ENCODE measurements around the gene SIRPA. TPM values are rescaled to one million over a fixed set of nuclear protein-coding genes. Genes with fewer than 3 reads are reported as not detected.

Gene SIRPA
- total and polyA plus RNA-seq, 2 of the 8 experiments (the other 6 are each of a cell fraction or from before 2014, with no cell fraction given): 3.9 to 4.3 TPM

- TF ChIP-seq SRF (IDR thresholded peaks at IDR 0.05; ENCODE audit: low read depth, low read length): no peak
- TF ChIP-seq CBX5 (IDR thresholded peaks at IDR 0.05; ENCODE audit: low read depth, low read length): no peak
- TF ChIP-seq GABPA (IDR thresholded peaks at IDR 0.05; ENCODE audit: borderline replicate concordance, insufficient read depth, low read length): no peak
- TF ChIP-seq, protein P1, sequence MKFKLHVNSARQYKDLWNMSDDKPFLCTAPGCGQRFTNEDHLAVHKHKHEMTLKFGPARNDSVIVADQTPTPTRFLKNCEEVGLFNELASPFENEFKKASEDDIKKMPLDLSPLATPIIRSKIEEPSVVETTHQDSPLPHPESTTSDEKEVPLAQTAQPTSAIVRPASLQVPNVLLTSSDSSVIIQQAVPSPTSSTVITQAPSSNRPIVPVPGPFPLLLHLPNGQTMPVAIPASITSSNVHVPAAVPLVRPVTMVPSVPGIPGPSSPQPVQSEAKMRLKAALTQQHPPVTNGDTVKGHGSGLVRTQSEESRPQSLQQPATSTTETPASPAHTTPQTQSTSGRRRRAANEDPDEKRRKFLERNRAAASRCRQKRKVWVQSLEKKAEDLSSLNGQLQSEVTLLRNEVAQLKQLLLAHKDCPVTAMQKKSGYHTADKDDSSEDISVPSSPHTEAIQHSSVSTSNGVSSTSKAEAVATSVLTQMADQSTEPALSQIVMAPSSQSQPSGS (IDR thresholded peaks at IDR 0.05; ENCODE audit: low read length): no peak
Observed at GRCh38 chr20:1902188-1902587, 7.0 kb downstream of the SIRPA start (continued).
